Stomach (tissue), 4 donors: ENCODE data around the gene CISD3.

ENCODE experiments used
- EP300 ChIP-seq: sonication (generic); formaldehyde crosslinking; IDR thresholded peaks from one replicate; pipeline ENCODE4 v1.6.1; 2017; ENCODE audit warnings: antibody characterized with exemption
- POLR2A ChIP-seq, 4 donors: fragments of 450-650 bp; IDR thresholded peaks; one replicate each; pipeline ENCODE4 v1.6.1; 2016; ENCODE audit warnings: antibody characterized with exemption in 4 of 4, control low read depth in 2 of 4, mild to moderate bottlenecking in 1 of 4, moderate library complexity in 1 of 4
- POLR2AphosphoS5 ChIP-seq, 3 donors: sonication (generic); formaldehyde crosslinking; IDR thresholded peaks; one replicate each; pipeline ENCODE4 v1.6.1; 2016; ENCODE audit warnings: antibody characterized with exemption in 3 of 3
- TF ChIP-seq, protein P1 (sequence below), 7 experiments: fragments of 450-650 bp in 4 of 7; fragments of 200-600 bp in 3 of 7; sonication (generic) in 3 of 7; IDR thresholded peaks; one replicate each; pipeline ENCODE4 v1.5.1; 2016 to 2019; ENCODE audit warnings: antibody characterized with exemption in 7 of 7, control low read depth in 2 of 7, mild to moderate bottlenecking in 1 of 7

DNA sequence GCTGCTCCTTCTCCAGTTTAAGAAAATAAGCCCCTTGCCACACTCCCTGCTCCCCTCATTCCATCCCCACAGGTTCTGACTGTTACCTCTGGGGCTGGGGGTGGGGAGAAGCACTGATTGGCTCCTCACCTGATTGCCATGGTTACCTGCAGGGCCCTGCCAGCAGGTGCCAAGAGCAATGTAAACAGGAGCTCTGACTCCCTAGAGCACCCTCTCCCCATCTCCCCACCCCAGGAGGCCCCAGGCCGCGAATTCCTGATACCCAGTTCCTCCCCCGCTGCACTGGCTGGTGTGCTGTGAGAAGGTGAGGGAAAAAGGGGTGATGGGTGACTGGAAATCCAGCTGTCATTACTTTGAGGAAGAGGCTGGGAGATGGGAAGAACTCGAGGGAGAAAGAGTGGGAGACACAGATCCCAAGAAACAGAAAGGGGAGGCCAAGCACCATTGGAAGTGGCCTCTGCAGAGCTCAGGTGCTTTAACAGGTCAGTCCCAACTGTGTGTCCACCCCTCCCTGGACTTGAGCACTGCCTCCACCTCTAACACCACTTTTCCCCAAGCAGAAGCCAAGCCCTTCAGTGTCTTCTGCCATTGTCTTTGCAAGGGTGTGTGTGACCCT is 13.5 kb downstream of the CISD3 start:
- TF ChIP-seq, protein P1, sequence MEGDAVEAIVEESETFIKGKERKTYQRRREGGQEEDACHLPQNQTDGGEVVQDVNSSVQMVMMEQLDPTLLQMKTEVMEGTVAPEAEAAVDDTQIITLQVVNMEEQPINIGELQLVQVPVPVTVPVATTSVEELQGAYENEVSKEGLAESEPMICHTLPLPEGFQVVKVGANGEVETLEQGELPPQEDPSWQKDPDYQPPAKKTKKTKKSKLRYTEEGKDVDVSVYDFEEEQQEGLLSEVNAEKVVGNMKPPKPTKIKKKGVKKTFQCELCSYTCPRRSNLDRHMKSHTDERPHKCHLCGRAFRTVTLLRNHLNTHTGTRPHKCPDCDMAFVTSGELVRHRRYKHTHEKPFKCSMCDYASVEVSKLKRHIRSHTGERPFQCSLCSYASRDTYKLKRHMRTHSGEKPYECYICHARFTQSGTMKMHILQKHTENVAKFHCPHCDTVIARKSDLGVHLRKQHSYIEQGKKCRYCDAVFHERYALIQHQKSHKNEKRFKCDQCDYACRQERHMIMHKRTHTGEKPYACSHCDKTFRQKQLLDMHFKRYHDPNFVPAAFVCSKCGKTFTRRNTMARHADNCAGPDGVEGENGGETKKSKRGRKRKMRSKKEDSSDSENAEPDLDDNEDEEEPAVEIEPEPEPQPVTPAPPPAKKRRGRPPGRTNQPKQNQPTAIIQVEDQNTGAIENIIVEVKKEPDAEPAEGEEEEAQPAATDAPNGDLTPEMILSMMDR (IDR thresholded peaks at IDR 0.05), result no peak
- TF ChIP-seq POLR2AphosphoS5 (IDR thresholded peaks at IDR 0.05), result no peak
- TF ChIP-seq POLR2A (IDR thresholded peaks at IDR 0.05), result no peak
- no peak for TF ChIP-seq EP300
